Measurements from ENCODE around the gene ADPRH.
A peak's percentile ranks its signal among the peaks of the same experiment; 100 is the strongest.

Gene ADPRH

GRCh38 chr3:119635719-119636118 lies 56.4 kb downstream of the ADPRH start:
- DNase-seq (ENCODE audit: low read depth) = no peak
- no peak for TF ChIP-seq CTCF (conservative IDR thresholded peaks at IDR 0.05; ENCODE audit: low read depth, low read length)

GRCh38 chr3:119636249-119636648 lies 57.0 kb downstream of the ADPRH start:
- H3K4me3 ChIP-seq (ENCODE audit: low read length) = no peak overlapping the region
- TF ChIP-seq CTCF (conservative IDR thresholded peaks at IDR 0.05; ENCODE audit: low read depth, low read length) = no peak
- DNase-seq (ENCODE audit: low read depth) = no peak

More at GRCh38 chr3:119635719-119636118, 56.4 kb downstream of the ADPRH start:
- H3K4me3 ChIP-seq (ENCODE audit: low read length) = no peak overlapping the region

DNA sequence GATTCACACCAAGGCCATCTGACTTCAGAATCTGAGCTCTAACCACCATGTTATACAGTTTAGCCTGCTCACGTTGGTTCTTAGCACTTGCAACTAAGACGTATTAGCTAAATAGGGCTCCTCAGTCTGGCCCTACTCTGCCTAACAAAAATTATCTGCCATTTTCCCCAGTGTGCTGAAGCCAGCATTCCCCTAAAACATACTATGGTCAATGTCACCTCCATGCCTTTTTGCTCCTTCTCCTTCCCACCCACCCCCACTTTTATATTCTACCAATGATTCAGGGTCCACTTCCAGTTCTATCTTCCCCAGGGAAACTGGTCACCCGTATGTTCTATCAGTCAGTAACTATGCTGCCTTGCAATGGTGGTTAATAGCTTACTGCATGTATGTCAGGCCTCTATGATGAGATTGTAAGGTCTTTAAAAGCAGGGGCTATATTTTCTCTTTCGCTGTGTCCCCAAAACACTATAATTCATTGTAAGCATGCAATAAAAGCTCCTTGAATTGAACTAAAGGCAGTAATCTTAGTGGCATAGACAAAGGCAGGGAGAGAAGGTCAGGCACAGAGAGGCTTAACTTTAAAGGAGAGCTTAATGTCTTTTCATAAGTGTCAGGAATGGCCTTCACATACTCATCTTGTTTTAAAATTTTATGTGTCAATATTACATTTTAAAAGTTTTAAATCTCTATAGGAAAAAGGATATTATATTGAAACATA lies 57.8 kb downstream of the ADPRH start:
- DNase-seq (ENCODE audit: low read depth) = no peak
- TF ChIP-seq CTCF (conservative IDR thresholded peaks at IDR 0.05; ENCODE audit: low read depth, low read length) = no peak
- no peak overlapping the region for H3K4me3 ChIP-seq (ENCODE audit: low read length)

DNA sequence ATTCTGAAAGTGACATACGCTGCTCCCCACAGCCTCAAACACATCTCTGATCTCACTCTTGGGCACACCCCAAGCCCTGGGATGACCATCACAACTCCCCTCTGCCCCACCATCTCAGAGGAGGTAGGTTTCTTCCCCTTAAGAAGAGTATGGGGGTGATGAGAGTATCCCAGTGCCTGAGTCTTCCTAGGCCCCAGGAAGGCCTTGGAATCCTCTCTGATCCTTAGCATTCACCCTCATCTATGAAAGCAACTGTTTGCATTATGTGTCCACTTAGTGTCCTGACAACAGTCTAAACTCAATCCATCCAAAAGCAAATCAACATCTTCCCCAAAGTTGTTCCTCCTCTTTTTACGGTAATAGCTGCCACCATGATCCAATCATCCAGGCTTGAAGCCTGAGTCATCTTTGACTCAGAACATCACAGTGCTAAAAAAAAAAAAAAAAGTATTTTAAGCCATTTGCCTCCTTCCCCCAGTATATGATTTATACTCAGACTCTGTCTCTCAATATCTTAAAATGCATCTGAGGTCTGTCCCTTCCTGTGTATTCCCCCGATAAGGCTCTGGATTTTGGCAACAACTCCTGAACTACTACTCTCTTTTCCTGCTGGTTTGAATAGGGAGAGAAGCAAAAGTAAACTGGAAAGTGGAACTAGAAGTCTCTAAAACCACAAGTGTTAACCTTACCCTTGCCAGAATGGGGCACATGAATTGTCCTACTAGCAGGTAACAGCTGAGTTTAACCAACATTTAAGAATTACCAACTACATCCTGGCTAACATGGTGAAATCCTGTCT lies 58.6 kb downstream of the ADPRH start:
- no peak overlapping the region for H3K4me3 ChIP-seq (ENCODE audit: low read length)
- TF ChIP-seq CTCF (conservative IDR thresholded peaks at IDR 0.05; ENCODE audit: low read depth, low read length) = no peak

More for the DNA sequence above, 58.6 kb downstream of the ADPRH start:
- DNase-seq (ENCODE audit: low read depth) = peak; percentile 67
